Measurements from ENCODE around the gene CP.

GRCh38 chr3:149122721-149123578 lies 98.7 kb downstream of the CP start:
- TF ChIP-seq ISX (CRISPR knock-in tag; conservative IDR thresholded peaks at IDR 0.05) = no peak
- TF ChIP-seq NBN (conservative IDR thresholded peaks at IDR 0.05) = no peak
- TF ChIP-seq SUZ12 (IDR thresholded peaks at IDR 0.05; ENCODE audit: low read depth, low read length) = no peak
- no peak for TF ChIP-seq ZNF792 (CRISPR knock-in tag; IDR thresholded peaks at IDR 0.05)
- no peak for TF ChIP-seq ZNF24 (IDR thresholded peaks at IDR 0.05)
- TF ChIP-seq HIC2 (CRISPR knock-in tag; IDR thresholded peaks at IDR 0.05; ENCODE audit: low read depth) = no peak
- no peak for TF ChIP-seq TOE1 (CRISPR knock-in tag; IDR thresholded peaks at IDR 0.05)

Measured in HepG2 (cell line).